Measurements from ENCODE around the gene ZDHHC24.

DNA sequence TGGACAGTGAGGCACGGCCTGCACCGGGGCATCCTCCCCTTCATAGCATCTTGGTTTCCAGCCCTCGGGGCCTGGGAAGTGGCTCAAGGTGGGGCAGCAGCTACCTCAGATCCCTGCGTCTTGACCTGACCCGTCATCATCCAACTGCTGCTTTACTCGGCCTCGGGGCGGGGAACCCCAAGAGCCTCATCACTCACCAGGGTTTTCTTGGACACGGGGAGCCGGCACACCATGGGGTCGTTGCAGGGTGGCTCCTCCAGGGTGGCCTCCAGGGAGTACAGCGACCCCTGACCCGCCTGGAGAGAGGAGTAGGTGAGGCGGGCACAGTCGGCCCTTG lies 21.9 kb upstream of the ZDHHC24 start:
- TF ChIP-seq POLR2A (IDR thresholded peaks at IDR 0.05; ENCODE audit: extremely low read depth, insufficient read length) (no peak), CTCF (IDR thresholded peaks at IDR 0.05; ENCODE audit: low read depth, low read length) (no peak), MAX (IDR thresholded peaks at IDR 0.05; ENCODE audit: low read depth, low read length) (no peak)

All from NB4 (cell line).